ENCODE measurements around the gene CCDC107. TPM values are rescaled to one million over a fixed set of nuclear protein-coding genes. Genes with fewer than 3 reads are reported as not detected.
A peak's percentile ranks its signal among the peaks of the same experiment; 100 is the strongest.

The CCDC107 gene
- total RNA-seq, 1 donor from 2014 or later, result 32.5 TPM

- Mint-ChIP-seq H3K27ac (ENCODE audit: unreplicated experiment) (no peak overlapping the region), H3K4me1 (ENCODE audit: low read depth, unreplicated experiment) (peaks cover 4% of the 10 kb centered on the region), H3K9me3 (ENCODE audit: unreplicated experiment) (peaks cover 4% of the 10 kb centered on the region), H3K36me3 (ENCODE audit: unreplicated experiment) (peaks cover 8% of the 10 kb centered on the region), H3K4me3 (ENCODE audit: unreplicated experiment) (no peak overlapping the region), H3K27me3 (ENCODE audit: unreplicated experiment) (peaks cover 20% of the 10 kb centered on the region)
- TF ChIP-seq CTCF (IDR thresholded peaks at IDR 0.05; ENCODE audit: partially characterized antibody, unreplicated experiment), result no peak
- no peak for DNase-seq
Measured at GRCh38 chr9:35612843-35613242, 45.2 kb upstream of the CCDC107 start.

- Mint-ChIP-seq H3K9me3 (ENCODE audit: unreplicated experiment) (peaks cover 4% of the 10 kb centered on the region), H3K27me3 (ENCODE audit: unreplicated experiment) (peaks cover 23% of the 10 kb centered on the region)
- TF ChIP-seq CTCF (IDR thresholded peaks at IDR 0.05; ENCODE audit: partially characterized antibody, unreplicated experiment), result no peak
Measured at GRCh38 chr9:35615981-35616680, 42.0 kb upstream of the CCDC107 start.

GRCh38 chr9:35616681-35617459 is 41.2 kb upstream of the CCDC107 start:
- Mint-ChIP-seq H3K9me3 (ENCODE audit: unreplicated experiment) (peaks cover 4% of the 10 kb centered on the region), H3K36me3 (ENCODE audit: unreplicated experiment) (peaks cover 8% of the 10 kb centered on the region), H3K27me3 (ENCODE audit: unreplicated experiment) (peaks cover 23% of the 10 kb centered on the region), H3K4me1 (ENCODE audit: low read depth, unreplicated experiment) (peaks cover 6% of the 10 kb centered on the region), H3K4me3 (ENCODE audit: unreplicated experiment) (peak overlapping the region; percentile 83), H3K27ac (ENCODE audit: unreplicated experiment) (no peak overlapping the region)
- TF ChIP-seq CTCF (IDR thresholded peaks at IDR 0.05; ENCODE audit: partially characterized antibody, unreplicated experiment), result no peak
- DNase-seq, result peak; percentile 70

More at GRCh38 chr9:35615981-35616680, 42.0 kb upstream of the CCDC107 start:
- Mint-ChIP-seq H3K4me1 (ENCODE audit: low read depth, unreplicated experiment) (peaks cover 6% of the 10 kb centered on the region), H3K36me3 (ENCODE audit: unreplicated experiment) (peaks cover 8% of the 10 kb centered on the region), H3K27ac (ENCODE audit: unreplicated experiment) (peak overlapping the region; percentile 37), H3K4me3 (ENCODE audit: unreplicated experiment) (peak overlapping the region; percentile 57)
- no peak for DNase-seq

GRCh38 chr9:35617548-35617947 is 40.5 kb upstream of the CCDC107 start:
- Mint-ChIP-seq H3K4me1 (ENCODE audit: low read depth, unreplicated experiment) (peaks cover 6% of the 10 kb centered on the region), H3K27me3 (ENCODE audit: unreplicated experiment) (peaks cover 23% of the 10 kb centered on the region), H3K27ac (ENCODE audit: unreplicated experiment) (no peak overlapping the region), H3K4me3 (ENCODE audit: unreplicated experiment) (peak overlapping the region; percentile 83), H3K9me3 (ENCODE audit: unreplicated experiment) (peaks cover 4% of the 10 kb centered on the region), H3K36me3 (ENCODE audit: unreplicated experiment) (peaks cover 8% of the 10 kb centered on the region)
- TF ChIP-seq CTCF (IDR thresholded peaks at IDR 0.05; ENCODE audit: partially characterized antibody, unreplicated experiment), result no peak
- no peak for DNase-seq

- no peak for TF ChIP-seq CTCF (IDR thresholded peaks at IDR 0.05; ENCODE audit: partially characterized antibody, unreplicated experiment)
- DNase-seq, result no peak
- H3K27me3 Mint-ChIP-seq (ENCODE audit: unreplicated experiment), result peaks cover 21% of the 10 kb centered on the region
Measured at GRCh38 chr9:35618325-35618727, 39.8 kb upstream of the CCDC107 start, which contains the start of gene CD72. CD72 (minus strand) TSS chr9:35618413; CDS start chr9:35618303, 110 bp downstream.

More at GRCh38 chr9:35618325-35618727, 39.8 kb upstream of the CCDC107 start, which contains the start of gene CD72:
- Mint-ChIP-seq H3K4me3 (ENCODE audit: unreplicated experiment) (peak within 1 kb of the TSS; percentile 83), H3K9me3 (ENCODE audit: unreplicated experiment) (peaks cover 4% of the 10 kb centered on the region), H3K4me1 (ENCODE audit: low read depth, unreplicated experiment) (peaks cover 6% of the 10 kb centered on the region), H3K36me3 (ENCODE audit: unreplicated experiment) (peaks cover 8% of the 10 kb centered on the region), H3K27ac (ENCODE audit: unreplicated experiment) (no peak within 1 kb of the TSS)

Measured in glutamatergic neuron (in vitro differentiated cells).